ENCODE results near the gene ARHGEF12.

The ARHGEF12 gene

DNA sequence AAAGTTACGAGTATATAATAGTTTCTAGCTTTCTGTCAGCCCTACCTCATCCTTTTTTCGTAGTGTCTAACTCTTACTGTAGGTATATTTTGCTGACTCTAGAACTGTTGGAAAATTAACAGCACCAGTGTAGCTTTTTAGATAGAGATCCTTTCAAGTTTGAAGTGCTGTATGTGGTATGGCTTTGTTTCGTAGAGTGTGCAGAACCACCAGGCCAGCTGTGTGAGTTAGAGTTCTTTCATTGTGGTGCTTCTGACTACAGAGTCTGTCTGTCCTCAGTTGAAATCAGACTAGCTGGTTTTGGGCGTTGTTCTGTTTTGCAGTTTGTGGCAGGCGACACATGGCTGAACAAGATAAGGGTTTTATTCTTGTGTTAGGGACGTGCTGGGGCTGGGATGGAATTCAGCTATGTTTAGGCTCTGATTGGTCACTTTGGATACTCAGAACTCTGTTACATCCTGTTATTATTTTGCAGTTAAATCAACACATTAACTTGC, 3.2 kb downstream of the ARHGEF12 start:
- Histone ChIP-seq H3K27me3 (replicated peaks in 2 of 5; ENCODE audit: control insufficient read depth in 4 of 5, insufficient read depth in 5 of 5, low read length in 4 of 5) (peaks cover 26 to 63% (median 31%) of the 10 kb centered on the region in 5 experiments), H3K9me3 (ENCODE audit: control extremely low read depth in 1 of 5, control insufficient read depth in 4 of 5, insufficient read depth in 2 of 5, low read depth in 1 of 5, low read length in 4 of 5) (peaks cover 0 to 8% (median 2%) of the 10 kb centered on the region in 5 experiments), H3K4me3 (ENCODE audit: control insufficient read depth in 1 of 7, extremely low read depth in 1 of 7, insufficient read depth in 4 of 7, low read depth in 2 of 7, low read length in 6 of 7) (peak overlapping the region in 3 of 7 experiments; percentile 26 to 50 (median 29)), H3K27ac (ENCODE audit: insufficient read depth in 1 of 2, low read depth in 1 of 2, low read length in 2 of 2, poor library complexity in 1 of 2, severe bottlenecking in 2 of 2) (peak overlapping the region in 1 of 2 experiments; percentile 55), H3K4me1 (ENCODE audit: control extremely low read depth in 1 of 4, control insufficient read depth in 4 of 4, insufficient read depth in 4 of 4, low read length in 3 of 4) (peaks cover 14 to 48% (median 34%) of the 10 kb centered on the region in 4 experiments), H3K36me3 (ENCODE audit: control insufficient read depth in 4 of 4, insufficient read depth in 4 of 4, low read length in 3 of 4) (no peaks in the 10 kb centered on the region)
- WGBS (ENCODE audit: insufficient coverage): 0% methylated on average over 1 of the region's 6 CpGs
- CTCF ChIA-PET: interaction anchor here (1.1 to 1.3 kb wide), 2 partner anchors 10 to 36 kb away, joined by 3 to 4 read pairs; no protein-coding TSS in a partner anchor
- DNase-seq: peak; percentile 73 to 93 (median 85)
- POLR2A ChIA-PET: interaction anchor here (0.5 kb wide), 1 partner anchor 18 kb away, joined by 3 read pairs; no protein-coding TSS in a partner anchor

DNA sequence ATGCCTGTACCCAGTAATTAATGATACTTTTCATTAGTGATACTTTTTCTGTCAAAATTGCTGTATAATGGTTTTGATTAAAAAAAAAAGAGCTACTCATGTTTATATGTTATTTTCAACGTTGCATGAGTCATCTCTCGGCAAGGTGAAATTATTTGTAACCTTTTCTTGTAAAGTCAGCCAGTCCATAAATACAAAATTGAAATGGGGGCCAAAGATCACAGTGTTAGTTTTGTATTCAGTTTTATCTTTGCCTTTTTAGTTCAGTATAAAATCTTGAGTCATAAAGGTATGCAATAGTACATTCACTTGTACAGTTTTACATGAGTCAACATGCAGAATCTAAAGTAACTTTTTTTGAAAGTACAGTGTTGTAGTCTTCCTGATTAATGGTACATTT, 4.3 kb downstream of the ARHGEF12 start:
- peaks cover 16 to 50% (median 36%) of the 10 kb centered on the region in 4 experiments for H3K4me1 ChIP-seq (ENCODE audit: control extremely low read depth in 1 of 4, control insufficient read depth in 4 of 4, insufficient read depth in 4 of 4, low read length in 3 of 4)
- H3K9me3 ChIP-seq (ENCODE audit: control extremely low read depth in 1 of 5, control insufficient read depth in 4 of 5, insufficient read depth in 2 of 5, low read depth in 1 of 5, low read length in 4 of 5): peaks cover 0 to 8% (median 2%) of the 10 kb centered on the region in 5 experiments
- DNase-seq: peak in 1 of 3 donors; percentile 16
- no peak overlapping the region for H3K4me3 ChIP-seq (ENCODE audit: control insufficient read depth in 1 of 7, extremely low read depth in 1 of 7, insufficient read depth in 4 of 7, low read depth in 2 of 7, low read length in 6 of 7)
- CTCF ChIA-PET: interaction anchor here (0.6 to 1.3 kb wide), 2 partner anchors 9 to 1054 kb away, joined by 3 read pairs; no protein-coding TSS in a partner anchor
- H3K27ac ChIP-seq (ENCODE audit: insufficient read depth in 1 of 2, low read depth in 1 of 2, low read length in 2 of 2, poor library complexity in 1 of 2, severe bottlenecking in 2 of 2): no peak overlapping the region
- peaks cover 22 to 64% (median 30%) of the 10 kb centered on the region in 5 experiments for H3K27me3 ChIP-seq (replicated peaks in 2 of 5; ENCODE audit: control insufficient read depth in 4 of 5, insufficient read depth in 5 of 5, low read length in 4 of 5)
- no CpG with 5 or more reads among the region's 2 CpGs for WGBS (ENCODE audit: insufficient coverage)
- POLR2A ChIA-PET: no interaction called here
- H3K36me3 ChIP-seq (ENCODE audit: control insufficient read depth in 4 of 4, insufficient read depth in 4 of 4, low read length in 3 of 4): no peaks in the 10 kb centered on the region

DNA sequence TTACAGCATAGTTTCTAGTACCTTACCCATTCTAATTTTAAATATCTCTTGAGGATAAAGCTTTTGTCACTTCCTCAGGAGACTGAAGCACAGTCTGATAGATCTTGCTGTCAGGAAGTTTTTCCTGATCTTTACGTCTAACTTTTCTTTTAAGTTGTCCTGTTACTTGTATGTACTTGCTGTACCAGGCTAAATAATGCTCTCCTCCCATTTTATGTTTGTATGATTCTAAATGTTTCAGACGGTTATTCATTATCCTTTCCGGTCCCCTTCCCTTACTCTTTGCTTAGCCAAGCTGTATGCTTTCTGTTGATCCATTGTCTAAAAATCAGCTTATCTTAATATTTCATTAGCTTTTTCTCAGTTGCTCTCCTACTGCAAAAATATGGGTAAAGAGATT, 6.0 kb downstream of the ARHGEF12 start:
- Histone ChIP-seq H3K4me1 (ENCODE audit: control extremely low read depth in 1 of 4, control insufficient read depth in 4 of 4, insufficient read depth in 4 of 4, low read length in 3 of 4) (peaks cover 16 to 39% (median 24%) of the 10 kb centered on the region in 4 experiments), H3K36me3 (ENCODE audit: control insufficient read depth in 4 of 4, insufficient read depth in 4 of 4, low read length in 3 of 4) (no peaks in the 10 kb centered on the region), H3K27me3 (replicated peaks in 2 of 5; ENCODE audit: control insufficient read depth in 4 of 5, insufficient read depth in 5 of 5, low read length in 4 of 5) (peaks cover 22 to 72% (median 37%) of the 10 kb centered on the region in 5 experiments), H3K4me3 (ENCODE audit: control insufficient read depth in 1 of 7, extremely low read depth in 1 of 7, insufficient read depth in 4 of 7, low read depth in 2 of 7, low read length in 6 of 7) (no peak overlapping the region), H3K9me3 (ENCODE audit: control extremely low read depth in 1 of 5, control insufficient read depth in 4 of 5, insufficient read depth in 2 of 5, low read depth in 1 of 5, low read length in 4 of 5) (peaks cover 0 to 8% (median 2%) of the 10 kb centered on the region in 5 experiments), H3K27ac (ENCODE audit: insufficient read depth in 1 of 2, low read depth in 1 of 2, low read length in 2 of 2, poor library complexity in 1 of 2, severe bottlenecking in 2 of 2) (no peak overlapping the region)
- POLR2A ChIA-PET: no interaction called here
- no CpG with 5 or more reads among the region's 3 CpGs for WGBS (ENCODE audit: insufficient coverage)
- CTCF ChIA-PET: interaction anchor here (1.3 kb wide), 1 partner anchor 10 kb away, joined by 3 read pairs; no protein-coding TSS in a partner anchor
- DNase-seq: no peak

DNA sequence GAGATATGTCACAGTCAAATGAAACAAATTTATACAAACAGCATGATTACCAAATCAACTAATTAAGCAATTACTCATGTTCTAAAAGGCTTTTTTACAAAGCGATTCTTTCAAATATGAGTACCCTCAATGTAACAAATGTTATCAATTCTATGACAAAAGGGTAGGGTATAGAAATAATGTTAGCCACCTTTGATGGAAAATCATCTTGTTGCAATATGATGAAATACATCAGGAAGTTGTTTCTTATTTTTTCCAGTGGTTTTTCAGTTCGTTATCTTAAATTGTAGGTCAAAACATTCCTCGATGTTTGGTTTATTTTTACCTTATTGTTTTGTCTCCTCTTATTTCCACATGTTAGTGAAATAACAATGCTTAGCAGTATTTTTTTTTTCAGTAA, 6.5 kb downstream of the ARHGEF12 start:
- Histone ChIP-seq H3K4me3 (ENCODE audit: control insufficient read depth in 1 of 7, extremely low read depth in 1 of 7, insufficient read depth in 4 of 7, low read depth in 2 of 7, low read length in 6 of 7) (no peak overlapping the region), H3K9me3 (ENCODE audit: control extremely low read depth in 1 of 5, control insufficient read depth in 4 of 5, insufficient read depth in 2 of 5, low read depth in 1 of 5, low read length in 4 of 5) (peaks cover 0 to 8% (median 2%) of the 10 kb centered on the region in 5 experiments), H3K27ac (ENCODE audit: insufficient read depth in 1 of 2, low read depth in 1 of 2, low read length in 2 of 2, poor library complexity in 1 of 2, severe bottlenecking in 2 of 2) (no peak overlapping the region), H3K27me3 (replicated peaks in 2 of 5; ENCODE audit: control insufficient read depth in 4 of 5, insufficient read depth in 5 of 5, low read length in 4 of 5) (peaks cover 18 to 72% (median 38%) of the 10 kb centered on the region in 5 experiments), H3K36me3 (ENCODE audit: control insufficient read depth in 4 of 4, insufficient read depth in 4 of 4, low read length in 3 of 4) (no peaks in the 10 kb centered on the region), H3K4me1 (ENCODE audit: control extremely low read depth in 1 of 4, control insufficient read depth in 4 of 4, insufficient read depth in 4 of 4, low read length in 3 of 4) (peaks cover 16 to 35% (median 20%) of the 10 kb centered on the region in 4 experiments)
- CTCF ChIA-PET: no interaction called here
- POLR2A ChIA-PET: no interaction called here
- DNase-seq: no peak
- no CpG with 5 or more reads among the region's 3 CpGs for WGBS (ENCODE audit: insufficient coverage)

DNA sequence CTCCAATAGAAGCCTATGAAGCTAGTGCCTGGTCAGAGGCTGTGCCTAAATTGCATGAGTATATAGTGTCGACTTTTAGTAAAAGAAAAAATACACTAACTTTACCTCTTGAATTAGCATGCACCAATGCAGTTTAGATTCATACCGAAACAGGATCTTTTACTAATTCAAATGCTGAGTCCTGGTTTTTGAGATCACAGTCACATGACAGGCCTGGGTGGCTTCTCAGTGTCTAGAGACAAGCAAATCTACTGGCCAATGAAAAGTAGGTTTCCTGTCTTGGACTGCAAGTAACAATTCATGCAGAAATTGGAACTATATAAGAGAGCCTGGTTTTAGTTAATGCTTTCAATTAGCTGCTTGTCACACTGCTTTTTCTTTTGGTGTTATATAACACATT, 7.2 kb downstream of the ARHGEF12 start:
- H3K27ac ChIP-seq (ENCODE audit: insufficient read depth in 1 of 2, low read depth in 1 of 2, low read length in 2 of 2, poor library complexity in 1 of 2, severe bottlenecking in 2 of 2): no peak overlapping the region
- CTCF ChIA-PET: no interaction called here
- POLR2A ChIA-PET: no interaction called here
- peak in 1 of 3 donors; percentile 21 for DNase-seq
- no peaks in the 10 kb centered on the region for H3K36me3 ChIP-seq (ENCODE audit: control insufficient read depth in 4 of 4, insufficient read depth in 4 of 4, low read length in 3 of 4)
- no peak overlapping the region for H3K4me3 ChIP-seq (ENCODE audit: control insufficient read depth in 1 of 7, extremely low read depth in 1 of 7, insufficient read depth in 4 of 7, low read depth in 2 of 7, low read length in 6 of 7)
- H3K9me3 ChIP-seq (ENCODE audit: control extremely low read depth in 1 of 5, control insufficient read depth in 4 of 5, insufficient read depth in 2 of 5, low read depth in 1 of 5, low read length in 4 of 5): peaks cover 0 to 8% (median 2%) of the 10 kb centered on the region in 5 experiments
- 90% methylated on average over 1 of the region's 2 CpGs for WGBS (ENCODE audit: insufficient coverage)
- peaks cover 16 to 73% (median 40%) of the 10 kb centered on the region in 5 experiments for H3K27me3 ChIP-seq (replicated peaks in 2 of 5; ENCODE audit: control insufficient read depth in 4 of 5, insufficient read depth in 5 of 5, low read length in 4 of 5)
- H3K4me1 ChIP-seq (ENCODE audit: control extremely low read depth in 1 of 4, control insufficient read depth in 4 of 4, insufficient read depth in 4 of 4, low read length in 3 of 4): peaks cover 13 to 29% (median 17%) of the 10 kb centered on the region in 4 experiments

DNA sequence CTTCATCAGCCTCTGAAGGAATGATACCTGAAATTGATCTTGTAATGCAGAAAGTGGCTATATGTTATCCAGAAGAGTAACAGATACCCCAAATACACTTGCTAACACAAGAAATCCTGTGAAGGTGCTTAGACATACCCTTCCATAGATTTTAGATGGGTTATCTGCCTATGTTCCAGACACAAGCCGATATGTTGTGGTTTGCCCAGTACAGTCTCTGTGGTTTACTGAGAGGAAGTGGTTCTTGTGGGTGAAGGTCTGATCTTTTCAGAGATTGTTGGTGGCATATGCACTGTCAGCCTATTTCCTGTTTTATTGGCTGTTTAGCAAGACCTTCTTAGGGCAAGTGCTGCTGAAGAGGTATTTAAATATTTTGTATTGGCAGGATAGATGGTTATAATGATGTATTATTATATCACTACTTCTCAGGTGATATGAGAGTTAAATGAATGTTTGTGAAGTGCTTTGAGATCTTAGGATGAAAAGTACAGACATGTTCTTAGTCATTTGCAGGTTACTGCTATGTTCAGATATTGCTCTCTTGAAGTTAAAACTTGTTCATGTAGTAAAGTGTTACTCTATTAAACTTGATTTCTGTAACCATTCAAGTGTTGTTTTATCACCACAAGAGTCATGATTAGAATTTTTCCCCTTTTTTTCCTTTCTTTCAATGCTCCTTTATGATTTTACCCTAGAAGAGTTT, 8.2 kb downstream of the ARHGEF12 start:
- Histone ChIP-seq H3K36me3 (ENCODE audit: control insufficient read depth in 4 of 4, insufficient read depth in 4 of 4, low read length in 3 of 4) (no peaks in the 10 kb centered on the region), H3K9me3 (ENCODE audit: control extremely low read depth in 1 of 5, control insufficient read depth in 4 of 5, insufficient read depth in 2 of 5, low read depth in 1 of 5, low read length in 4 of 5) (peaks cover 0 to 8% (median 2%) of the 10 kb centered on the region in 5 experiments), H3K27ac (ENCODE audit: insufficient read depth in 1 of 2, low read depth in 1 of 2, low read length in 2 of 2, poor library complexity in 1 of 2, severe bottlenecking in 2 of 2) (no peak overlapping the region), H3K4me3 (ENCODE audit: control insufficient read depth in 1 of 7, extremely low read depth in 1 of 7, insufficient read depth in 4 of 7, low read depth in 2 of 7, low read length in 6 of 7) (peak overlapping the region in 2 of 7 experiments; percentile 36 to 53), H3K27me3 (replicated peaks in 2 of 5; ENCODE audit: control insufficient read depth in 4 of 5, insufficient read depth in 5 of 5, low read length in 4 of 5) (peaks cover 15 to 75% (median 36%) of the 10 kb centered on the region in 5 experiments), H3K4me1 (ENCODE audit: control extremely low read depth in 1 of 4, control insufficient read depth in 4 of 4, insufficient read depth in 4 of 4, low read length in 3 of 4) (peaks cover 11 to 23% (median 14%) of the 10 kb centered on the region in 4 experiments)
- ChIA-PET POLR2A (no interaction called here), CTCF (interaction anchor here (0.7 kb wide), 1 partner anchor 10 kb away, joined by 3 read pairs; no protein-coding TSS in a partner anchor)
- WGBS (ENCODE audit: insufficient coverage): 0% methylated on average over 1 of the region's 1 CpG
- peak; percentile 91 to 96 (median 94) for DNase-seq

DNA sequence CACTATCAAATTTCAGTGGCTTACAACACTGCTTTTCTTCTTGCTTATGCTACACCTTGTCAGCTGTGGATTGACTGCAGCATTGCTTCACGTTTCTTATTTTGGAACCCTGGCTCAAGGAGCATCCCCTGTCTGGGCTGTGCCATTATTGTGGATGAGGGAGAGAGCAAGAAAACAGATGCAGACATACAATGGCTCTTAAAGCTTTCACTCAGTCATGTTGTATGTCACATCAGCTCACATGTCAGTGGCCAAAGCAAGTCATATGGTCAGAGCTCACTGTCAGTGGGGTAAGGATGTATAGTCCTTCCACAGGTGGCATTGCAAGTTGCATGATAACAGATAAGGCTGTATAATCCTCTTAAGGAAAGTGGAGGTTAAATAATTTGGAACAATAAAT, 10.0 kb downstream of the ARHGEF12 start:
- DNase-seq: no peak
- Histone ChIP-seq H3K27me3 (replicated peaks in 2 of 5; ENCODE audit: control insufficient read depth in 4 of 5, insufficient read depth in 5 of 5, low read length in 4 of 5) (peaks cover 11 to 71% (median 30%) of the 10 kb centered on the region in 5 experiments), H3K27ac (ENCODE audit: insufficient read depth in 1 of 2, low read depth in 1 of 2, low read length in 2 of 2, poor library complexity in 1 of 2, severe bottlenecking in 2 of 2) (no peak overlapping the region), H3K9me3 (ENCODE audit: control extremely low read depth in 1 of 5, control insufficient read depth in 4 of 5, insufficient read depth in 2 of 5, low read depth in 1 of 5, low read length in 4 of 5) (peaks cover 0 to 8% (median 2%) of the 10 kb centered on the region in 5 experiments), H3K4me3 (ENCODE audit: control insufficient read depth in 1 of 7, extremely low read depth in 1 of 7, insufficient read depth in 4 of 7, low read depth in 2 of 7, low read length in 6 of 7) (no peak overlapping the region), H3K4me1 (ENCODE audit: control extremely low read depth in 1 of 4, control insufficient read depth in 4 of 4, insufficient read depth in 4 of 4, low read length in 3 of 4) (peaks cover 11 to 16% (median 14%) of the 10 kb centered on the region in 4 experiments), H3K36me3 (ENCODE audit: control insufficient read depth in 4 of 4, insufficient read depth in 4 of 4, low read length in 3 of 4) (no peaks in the 10 kb centered on the region)
- POLR2A ChIA-PET: no interaction called here
- WGBS (ENCODE audit: insufficient coverage): no CpG with 5 or more reads among the region's 1 CpG
- CTCF ChIA-PET: interaction anchor here (0.7 kb wide), 1 partner anchor 22 kb away, joined by 3 read pairs; no protein-coding TSS in a partner anchor
